HG03159 (cell line): ENCODE results near the gene COX10.
A peak's percentile ranks its signal among the peaks of the same experiment; 100 is the strongest.
"Not testable (repeated sequence)": the region's sequence is repeated elsewhere in the genome, so short reads cannot be mapped to it uniquely, and the experiment has no call there.

ENCODE experiments used
- ATAC-seq: cut with Tn5 transposase; IDR thresholded peaks from one replicate; pipeline ENCODE4 v1.9.1; 2021; ENCODE audit warnings: mild to moderate bottlenecking, moderate library complexity; ENCODE audit not compliant: unreplicated experiment

COX10 gene

DNA sequence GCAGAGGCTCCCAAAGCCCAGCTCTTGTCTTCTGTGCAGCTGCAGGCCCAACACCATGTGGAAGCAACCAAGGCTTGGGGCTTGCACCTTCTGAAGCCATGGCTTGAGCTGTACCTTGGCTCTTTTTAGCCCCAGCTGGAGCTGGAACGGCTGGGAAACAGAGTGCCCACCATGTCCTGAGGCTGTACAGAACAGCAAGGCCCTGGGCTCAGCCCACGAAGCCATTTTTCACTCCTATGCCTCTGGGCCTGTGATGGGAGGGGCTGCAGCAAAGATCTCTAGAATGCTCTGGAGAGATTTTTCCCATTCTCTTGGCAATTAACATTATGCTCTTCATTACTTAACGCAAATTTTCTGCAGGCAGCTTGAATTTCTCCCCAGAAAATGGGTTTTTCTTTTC, 99.3 kb downstream of the COX10 start:
- ATAC-seq = no peak

GRCh38 chr17:14169287-14169686, 100.0 kb downstream of the COX10 start:
- no peak for ATAC-seq

GRCh38 chr17:14169901-14170300, 100.6 kb downstream of the COX10 start:
- no peak for ATAC-seq

DNA sequence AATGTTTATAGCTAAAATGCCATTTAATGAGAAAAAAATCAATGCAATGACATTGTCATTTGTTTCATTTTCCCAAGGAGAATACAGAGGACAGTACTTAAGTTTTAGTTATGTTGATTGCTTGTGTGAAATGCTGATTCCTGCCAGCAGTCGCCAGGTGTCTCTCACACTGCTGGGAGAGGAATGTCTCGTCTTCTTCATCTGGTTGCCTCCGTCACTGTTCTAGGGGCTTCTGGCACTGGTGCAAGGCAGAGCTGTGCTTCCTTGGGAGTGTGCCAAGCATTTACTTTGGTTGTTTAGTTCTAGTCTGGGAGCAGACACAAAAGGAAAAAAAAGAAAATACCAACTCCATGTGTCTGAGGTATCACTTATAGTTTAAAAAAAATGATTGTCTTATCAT, 107.7 kb downstream of the COX10 start:
- not testable (repeated sequence) for ATAC-seq

DNA sequence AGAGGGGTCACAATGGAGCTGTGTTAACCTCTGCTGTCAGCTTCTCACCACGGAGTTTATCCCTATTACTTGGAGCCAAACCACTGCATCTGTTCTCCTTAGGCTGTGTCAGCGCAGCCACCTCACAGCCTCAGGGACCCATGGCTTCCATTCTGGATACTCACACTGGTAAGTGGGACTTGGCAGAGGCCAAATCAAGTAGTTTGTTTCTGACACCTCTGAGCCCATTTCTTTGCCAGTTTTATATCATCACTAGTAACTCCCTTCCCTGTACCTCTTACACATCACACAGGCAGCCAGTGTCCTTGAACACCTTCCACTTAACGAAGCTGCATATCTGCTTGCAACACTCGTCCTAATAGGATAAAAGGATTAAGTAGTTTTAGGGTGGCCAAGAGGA, 108.5 kb downstream of the COX10 start:
- ATAC-seq = not testable (repeated sequence)

- not testable (repeated sequence) for ATAC-seq
These were observed 110.6 kb downstream of the COX10 start for GRCh38 chr17:14179951-14180350.

GRCh38 chr17:14182084-14182483, 112.8 kb downstream of the COX10 start:
- not testable (repeated sequence) for ATAC-seq

DNA sequence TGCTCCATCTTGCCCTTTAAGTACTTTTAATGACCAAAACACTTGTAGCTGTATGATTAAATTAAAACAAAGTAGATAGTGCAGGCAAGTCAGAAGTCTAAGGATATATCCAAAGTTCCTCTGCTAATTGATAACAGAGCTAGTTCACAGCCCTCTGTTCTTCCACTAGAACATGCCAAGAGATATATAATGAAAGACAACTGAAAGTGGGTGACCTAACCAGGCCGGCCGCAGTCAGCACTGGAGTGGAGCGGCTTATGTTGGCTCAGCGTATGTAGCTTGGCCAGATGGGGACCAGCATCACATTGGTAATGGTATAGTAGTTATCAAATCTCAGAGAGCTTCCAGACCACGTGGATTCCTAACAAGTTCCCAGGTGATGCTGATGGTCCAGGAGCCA, 115.2 kb downstream of the COX10 start:
- not testable (repeated sequence) for ATAC-seq

GRCh38 chr17:14186443-14186842, 117.1 kb downstream of the COX10 start:
- not testable (repeated sequence) for ATAC-seq

GRCh38 chr17:14190774-14191173, 121.5 kb downstream of the COX10 start:
- ATAC-seq = not testable (repeated sequence)

DNA sequence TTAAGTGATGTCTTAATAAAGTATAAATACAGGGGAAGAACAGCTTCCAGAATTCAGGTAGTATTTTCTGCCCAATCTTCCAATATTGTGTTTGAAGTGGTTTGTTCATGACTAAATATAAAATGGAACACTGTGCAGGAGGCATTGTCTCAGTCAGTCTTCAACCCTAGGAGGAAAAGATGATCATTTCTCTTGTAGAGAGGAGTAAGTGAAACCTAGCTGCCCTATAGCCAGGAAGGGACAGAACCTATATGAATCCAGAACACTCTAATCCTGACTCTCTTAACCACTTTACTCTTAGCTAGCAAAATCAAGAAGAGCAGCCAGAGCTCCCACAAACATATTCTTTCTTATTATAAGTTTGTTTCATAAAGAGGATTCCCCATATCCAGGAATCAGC, 122.2 kb downstream of the COX10 start:
- not testable (repeated sequence) for ATAC-seq

DNA sequence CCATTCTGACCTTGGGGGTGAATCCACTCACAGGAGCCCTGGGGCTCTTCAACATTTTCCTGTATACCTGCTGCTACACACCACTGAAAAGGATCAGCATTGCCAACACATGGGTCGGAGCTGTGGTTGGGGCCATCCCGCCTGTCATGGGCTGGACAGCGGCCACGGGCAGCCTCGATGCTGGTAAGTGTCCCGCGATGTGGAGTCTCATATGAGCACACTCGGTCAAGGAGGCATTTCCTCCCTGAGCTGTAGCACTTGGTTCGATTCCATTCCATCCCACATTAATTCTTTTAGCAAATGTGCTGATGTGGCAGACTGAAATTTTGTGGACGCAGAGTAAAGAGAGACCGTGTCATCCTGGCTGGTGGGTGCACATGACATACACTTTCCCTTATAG, 122.7 kb downstream of the COX10 start:
- not testable (repeated sequence) for ATAC-seq

DNA sequence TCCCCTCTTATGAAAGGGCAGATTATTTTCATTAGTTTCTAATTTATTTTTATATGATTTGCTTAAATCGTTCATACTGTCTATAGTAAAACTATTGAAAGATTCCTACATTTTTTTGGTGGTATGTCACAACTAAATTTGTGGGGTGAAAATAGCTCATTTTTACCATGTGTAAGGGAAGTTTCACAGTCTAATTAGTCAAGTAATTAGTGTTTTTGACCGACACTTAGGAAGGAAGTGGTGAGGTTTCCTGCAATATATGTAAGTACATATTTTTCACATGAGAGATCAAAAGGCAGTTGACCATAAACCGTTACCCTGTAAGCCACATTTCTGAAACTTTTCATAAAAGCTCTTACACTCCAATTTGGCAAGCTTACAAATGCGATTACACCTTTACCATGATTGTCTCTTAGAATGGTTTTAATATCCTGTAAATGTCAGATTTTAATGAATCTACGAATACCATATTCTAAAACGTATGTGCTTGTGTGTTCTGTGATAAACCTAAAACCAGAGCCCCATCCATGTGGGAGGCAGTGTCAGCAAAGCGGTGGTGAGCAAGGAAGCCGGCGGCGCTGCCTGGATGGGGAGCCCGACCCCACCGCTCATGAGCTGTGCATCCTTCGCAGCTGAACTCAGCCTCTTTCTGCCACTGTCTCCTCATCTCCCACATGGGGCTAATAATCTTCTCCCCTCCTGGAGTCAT, 123.5 kb downstream of the COX10 start:
- peak; percentile 61 for ATAC-seq

- no peak for ATAC-seq
These were observed 127.2 kb downstream of the COX10 start for GRCh38 chr17:14196377-14196997.

GRCh38 chr17:14197057-14197456, 127.8 kb downstream of the COX10 start:
- ATAC-seq = no peak

DNA sequence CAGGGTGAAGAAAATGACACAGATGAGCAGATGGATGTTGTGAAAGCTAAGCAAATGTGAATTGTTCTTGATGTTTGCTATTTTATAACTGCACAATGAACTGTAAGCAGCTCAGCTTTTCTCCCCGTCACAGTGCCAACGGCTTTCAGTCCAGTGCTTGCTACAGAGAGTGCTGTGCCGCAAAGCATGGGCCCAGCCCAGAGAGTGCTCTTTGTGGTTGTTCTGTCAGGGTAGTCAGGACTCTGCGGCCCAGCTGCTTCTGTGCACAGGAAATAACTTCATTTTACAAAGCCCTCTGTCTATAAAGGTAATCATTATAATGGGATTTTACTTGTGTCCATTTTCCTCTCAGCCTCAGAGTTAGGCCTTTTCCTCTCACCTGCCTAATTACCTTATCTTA, 128.3 kb downstream of the COX10 start:
- ATAC-seq = no peak

DNA sequence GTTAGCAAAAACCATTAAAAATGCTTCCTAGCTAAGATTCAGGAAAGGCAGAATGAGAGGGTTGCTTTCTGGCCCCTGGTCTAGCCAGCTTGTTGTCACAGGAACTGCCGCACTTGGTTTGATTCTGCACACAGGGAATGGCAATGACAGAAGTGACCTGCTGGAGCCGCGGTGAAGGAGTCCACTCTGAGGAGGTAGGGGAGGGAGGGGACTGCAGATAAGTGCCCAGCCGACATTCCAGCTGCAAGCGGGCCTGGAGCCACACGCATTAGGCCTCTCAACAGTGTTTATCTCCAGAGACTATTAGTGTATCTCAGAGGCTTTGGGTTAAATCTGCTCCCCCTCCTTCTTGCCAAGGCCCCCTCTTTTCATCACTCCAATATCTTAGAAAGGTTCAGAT, 128.7 kb downstream of the COX10 start:
- ATAC-seq = no peak

DNA sequence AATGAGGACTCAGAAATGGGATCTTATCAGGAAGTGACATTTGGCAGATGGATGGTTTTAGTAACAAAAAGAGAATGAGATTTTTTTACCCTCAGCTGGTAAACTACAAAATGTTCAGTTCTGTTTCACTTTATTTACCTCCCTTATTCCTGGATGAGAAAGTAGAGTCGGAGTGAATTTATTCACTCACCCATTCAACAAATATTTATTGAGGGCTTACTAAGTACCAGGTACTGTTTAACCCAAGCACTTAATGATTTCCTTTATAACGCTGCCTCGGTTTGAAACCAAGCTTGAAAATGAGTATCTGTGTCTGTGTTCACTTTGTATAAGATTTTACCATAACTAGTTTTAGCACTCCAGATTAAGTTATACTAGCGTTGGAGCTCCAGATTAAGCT, 129.3 kb downstream of the COX10 start:
- ATAC-seq = no peak

DNA sequence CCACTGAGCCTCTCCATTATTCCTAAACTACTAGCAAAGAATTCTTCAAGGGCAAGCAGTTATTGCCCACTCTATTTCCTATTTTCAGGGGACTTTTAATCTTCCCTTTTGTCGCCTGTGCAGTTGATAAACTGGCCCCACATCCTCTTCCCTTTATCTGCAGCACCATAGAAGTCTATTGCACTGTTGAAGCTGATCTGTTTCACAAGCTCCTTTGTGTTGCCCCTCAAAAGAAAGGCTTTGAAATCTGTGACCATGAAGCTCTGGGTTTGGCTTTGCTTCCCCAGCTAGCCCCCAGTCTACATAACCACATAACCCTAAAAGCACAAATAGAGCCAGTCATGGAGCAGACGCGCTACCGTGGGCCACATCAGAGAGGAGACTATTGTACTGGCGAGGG, 130.3 kb downstream of the COX10 start:
- no peak for ATAC-seq

DNA sequence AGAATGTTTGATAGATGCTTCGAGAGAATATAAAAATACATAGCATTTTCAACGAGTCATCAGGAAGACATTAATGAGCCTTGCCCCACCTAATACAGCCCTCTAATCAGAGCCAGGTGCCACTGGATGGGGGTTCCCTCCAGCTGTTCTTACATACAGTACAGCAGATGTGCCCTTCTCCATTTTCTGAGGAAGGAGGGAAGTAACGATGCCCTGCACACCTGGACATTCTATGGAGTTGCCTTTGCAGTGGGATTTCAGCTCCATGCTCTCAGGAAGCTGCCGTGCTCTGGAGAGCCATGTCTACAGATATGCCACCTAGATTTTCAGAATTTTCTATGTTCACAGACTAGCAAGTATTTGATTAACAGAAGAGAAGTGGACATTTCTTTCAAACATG, 131.1 kb downstream of the COX10 start:
- ATAC-seq = no peak

DNA sequence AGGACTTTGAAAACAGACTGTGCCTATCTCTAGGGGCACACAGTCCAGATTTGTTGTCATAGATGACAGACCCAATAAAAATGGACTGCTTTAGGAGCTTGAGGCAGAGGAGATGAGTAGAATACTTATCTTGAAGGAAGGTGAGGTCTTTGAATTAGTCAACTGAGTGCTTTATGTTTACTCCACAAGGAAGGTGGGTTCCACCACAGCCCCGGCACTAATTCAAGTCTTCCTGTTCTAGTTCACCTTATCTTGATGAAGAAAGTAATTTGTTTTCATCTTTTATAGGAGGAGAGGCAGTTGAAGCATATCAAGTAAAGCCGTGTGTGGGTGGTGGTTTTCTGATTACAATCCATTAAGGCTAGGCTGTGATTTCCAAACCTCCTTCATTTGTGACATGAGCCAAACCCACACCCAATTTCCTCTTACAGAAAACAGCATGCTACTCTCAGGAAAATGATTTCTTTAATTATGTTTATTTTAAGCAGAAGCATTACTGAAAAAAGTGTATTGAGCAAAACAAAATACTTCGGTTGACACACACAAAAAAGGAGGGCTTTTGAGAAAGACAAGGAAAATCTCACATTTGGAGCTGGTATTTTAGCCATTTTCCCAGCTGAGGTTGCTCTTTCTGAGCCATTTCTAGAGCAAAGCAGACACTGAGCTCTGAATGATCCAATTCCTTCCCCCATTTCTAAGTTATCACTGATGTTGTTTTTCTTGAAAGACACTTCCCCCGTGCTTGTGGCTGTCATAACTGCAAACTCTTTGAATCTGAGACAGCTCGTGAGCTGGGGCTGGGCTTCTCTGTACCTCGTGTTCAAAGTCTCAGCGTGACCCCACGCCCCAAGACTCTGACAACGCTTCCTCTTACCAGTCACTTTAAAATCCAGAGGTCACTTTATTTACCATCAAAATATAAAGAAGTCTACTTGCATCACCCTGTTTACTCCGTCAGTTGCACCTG, 132.0 kb downstream of the COX10 start:
- no peak for ATAC-seq

GRCh38 chr17:14201988-14202380, 132.7 kb downstream of the COX10 start:
- ATAC-seq = no peak
